HCT116 (cell line): Measurements from ENCODE around the gene CAPZB. TPM values are rescaled to one million over a fixed set of nuclear protein-coding genes. Genes with fewer than 3 reads are reported as not detected.

Source experiments
- ATAC-seq: fragments of 200-7000 bp; cut with Tn5 transposase; 2 replicates; pipeline ENCODE4 v1.9.1; 2020; ENCODE audit warnings: mild to moderate bottlenecking, moderate library complexity
- BruUV-seq: library from RNA; stranded (reverse); fragments of 400-500 nt; replicated peaks from 2 replicates; lab custom pipeline; 2021; lab: Mats Ljungman, UMichigan
- CTCF ChIA-PET: fragments of 300-600 bp; sonication (Branson Sonifier 250); formaldehyde crosslinking; loops from one replicate; lab custom pipeline; 2021; ENCODE audit warnings: antibody characterized with exemption; lab: Charles Lee
- POLR2A ChIA-PET: fragments of 300-600, 350-600 bp; sonication (Branson Sonifier 250); formaldehyde crosslinking; loops from one replicate; lab custom pipeline; 2021; ENCODE audit warnings: antibody characterized with exemption; lab: Charles Lee
- RAD21 ChIA-PET, 2 experiments: fragments of 300-600 bp; sonication (Branson Sonifier 250); formaldehyde crosslinking; loops; one replicate each; lab custom pipeline; 2023; ENCODE audit warnings: low total read pairs in 2 of 2; ENCODE audit not compliant: uncharacterized antibody in 2 of 2, unreplicated experiment in 2 of 2, low non-redundant PET in 1 of 2; lab: Charles Lee
- DNase-seq: peaks from one replicate; pipeline ENCODE4 v3.0.0-alpha.2; 2010; ENCODE audit warnings: low read depth, low spot score
- H2AFZ ChIP-seq: fragments of 200-600 bp; shearing (Covaris generic), sonication (generic); 2 replicates; pipeline ENCODE4 v1.6.1; 2017; ENCODE audit warnings: low read depth, mixed run types, mixed read lengths, antibody characterized with exemption, low read length; ENCODE audit not compliant: poor library complexity, severe bottlenecking
- H3K27ac ChIP-seq: 2 replicates; pipeline ENCODE4 v1.5.1; 2012; ENCODE audit warnings: low read depth, low read length
- H3K27me3 ChIP-seq: fragments of 200-600 bp; sonication (generic); 2 replicates; pipeline ENCODE4 v1.6.1; 2016; ENCODE audit warnings: mixed run types, low read length, mixed read lengths; ENCODE audit not compliant: insufficient read depth
- H3K36me3 ChIP-seq, 2 experiments: fragments of 200-500 bp in 1 of 2; fragments of 200-600 bp in 1 of 2; sonication (Bioruptor generic) in 1 of 2; sonication (generic) in 1 of 2; 2 replicates each; pipeline versions ENCODE4 v1.5.1 to v1.6.1; 2014 to 2016; ENCODE audit warnings: low read length in 2 of 2, inconsistent platforms in 1 of 2, mixed read lengths in 1 of 2, mixed run types in 1 of 2; ENCODE audit not compliant: insufficient read depth in 2 of 2, control insufficient read depth in 1 of 2
- H3K4me1 ChIP-seq, 2 experiments: fragments of 200-600 bp in 1 of 2; sonication (generic) in 1 of 2; 2 replicates each; pipeline versions ENCODE4 v1.5.1 to v1.6.1; 2012 to 2017; ENCODE audit warnings: low read length in 2 of 2, inconsistent platforms in 1 of 2, mild to moderate bottlenecking in 1 of 2, mixed read lengths in 1 of 2, mixed run types in 1 of 2, moderate library complexity in 1 of 2; ENCODE audit not compliant: insufficient read depth in 2 of 2, control insufficient read depth in 1 of 2
- H3K4me2 ChIP-seq: fragments of 200-600 bp; sonication (generic); 2 replicates; pipeline ENCODE4 v1.6.1; 2017; ENCODE audit warnings: mixed run types, low read length, mixed read lengths
- H3K4me3 ChIP-seq, 2 experiments: fragments of 200-600 bp in 1 of 2; sonication (generic) in 1 of 2; replicated peaks in 1 of 2; 2 replicates each; pipeline ENCODE4 v1.5.1; 2011 to 2016; ENCODE audit warnings: low read length in 2 of 2, control low read depth in 1 of 2, low read depth in 1 of 2, mild to moderate bottlenecking in 1 of 2, mixed read lengths in 1 of 2, mixed run types in 1 of 2
- H3K79me2 ChIP-seq: fragments of 200-600 bp; sonication (generic); 2 replicates; pipeline ENCODE4 v1.6.1; 2017; ENCODE audit warnings: mild to moderate bottlenecking, mixed run types, low read length, moderate library complexity, mixed read lengths; ENCODE audit not compliant: insufficient read depth
- H3K9ac ChIP-seq: fragments of 200-600 bp; sonication (generic); 2 replicates; pipeline ENCODE4 v1.6.1; 2016; ENCODE audit warnings: low read length, mixed read lengths
- H3K9me2 ChIP-seq: fragments of 200-600 bp; sonication (generic), shearing (Covaris generic); 2 replicates; pipeline ENCODE4 v1.6.1; 2017; ENCODE audit warnings: mixed run types, mild to moderate bottlenecking, moderate library complexity; ENCODE audit not compliant: insufficient read depth
- H3K9me3 ChIP-seq, 2 experiments: fragments of 200-500 bp in 1 of 2; fragments of 200-600 bp in 1 of 2; sonication (Bioruptor generic) in 1 of 2; sonication (generic) in 1 of 2; 2 replicates each; pipeline ENCODE4 v1.6.1; 2014 to 2017; ENCODE audit warnings: low read length in 2 of 2, mixed read lengths in 2 of 2, inconsistent platforms in 1 of 2, low read depth in 1 of 2, mild to moderate bottlenecking in 1 of 2, mixed run types in 1 of 2, moderate library complexity in 1 of 2; ENCODE audit not compliant: control insufficient read depth in 1 of 2, insufficient read depth in 1 of 2
- H4K20me1 ChIP-seq: fragments of 200-600 bp; sonication (generic), shearing (Covaris generic); 2 replicates; pipeline ENCODE4 v1.6.1; 2017; ENCODE audit warnings: mixed run types, mild to moderate bottlenecking, moderate library complexity; ENCODE audit not compliant: insufficient read depth
- CEBPB ChIP-seq: IDR thresholded peaks from 2 replicates; pipeline ENCODE4 v1.6.1; 2012; ENCODE audit warnings: low read depth
- EGR1 ChIP-seq: IDR thresholded peaks from 2 replicates; pipeline ENCODE4 v1.6.1; 2012; ENCODE audit warnings: low read depth
- ELF1 ChIP-seq: IDR thresholded peaks from 2 replicates; pipeline ENCODE4 v1.6.1; 2012; ENCODE audit warnings: low read depth, borderline replicate concordance
- EZH2 ChIP-seq: fragments of 200-600 bp; sonication (generic); IDR thresholded peaks from 2 replicates; pipeline ENCODE4 v1.6.1; 2017; ENCODE audit warnings: antibody characterized with exemption, mixed run types
- FOSL1 ChIP-seq: IDR thresholded peaks from 2 replicates; pipeline ENCODE4 v1.6.1; 2012; ENCODE audit warnings: low read depth
- POLR2A ChIP-seq: IDR thresholded peaks from 2 replicates; pipeline ENCODE4 v1.7.0; 2011; ENCODE audit warnings: borderline replicate concordance; ENCODE audit not compliant: insufficient read depth, insufficient read length; ENCODE audit errors: extremely low read depth
- POLR2AphosphoS5 ChIP-seq: IDR thresholded peaks from 2 replicates; pipeline ENCODE4 v1.6.1; 2011; ENCODE audit warnings: mild to moderate bottlenecking, low read depth, low read length, moderate library complexity
- REST ChIP-seq: IDR thresholded peaks from 2 replicates; pipeline ENCODE4 v1.6.1; 2012; ENCODE audit warnings: low read depth
- SIN3A ChIP-seq: IDR thresholded peaks from 2 replicates; pipeline ENCODE4 v1.6.1; 2012; ENCODE audit warnings: low read depth
- SP1 ChIP-seq: IDR thresholded peaks from 2 replicates; pipeline ENCODE4 v1.6.1; 2012; ENCODE audit warnings: low read depth
- SRF ChIP-seq: IDR thresholded peaks from 2 replicates; pipeline ENCODE4 v1.6.1; 2012; ENCODE audit warnings: low read depth
- TCF7L2 ChIP-seq: IDR thresholded peaks from 2 replicates; pipeline ENCODE4 v1.7.0; 2011; ENCODE audit warnings: borderline replicate concordance, inconsistent platforms; ENCODE audit not compliant: insufficient read depth, insufficient read length; ENCODE audit errors: extremely low read depth
- YY1 ChIP-seq: IDR thresholded peaks from 2 replicates; pipeline ENCODE4 v1.6.1; 2011; ENCODE audit warnings: low read length, low read depth, moderate library complexity, mild to moderate bottlenecking; ENCODE audit not compliant: insufficient replicate concordance; ENCODE audit errors: extremely low read depth
- ZFX ChIP-seq: fragments of 450-650 bp; IDR thresholded peaks from 2 replicates; pipeline ENCODE4 v1.6.1; 2017
- intact Hi-C: fragments of 100-400 bp; cut with micrococcal nuclease; formaldehyde crosslinking; loops from 2 replicates; pipeline ENCODE4 v1.10.0; 2022
- total RNA-seq: library from RNA; stranded (reverse); gene quantifications from one replicate; pipeline ENCODE4 v1.2.1, GENCODE V29; 2021; ENCODE audit not compliant: unreplicated experiment
- TF ChIP-seq, protein P1 (sequence below): IDR thresholded peaks from 2 replicates; pipeline ENCODE4 v1.6.1; 2012

The CAPZB gene
- total RNA-seq, 1 experiment from 2014 or later: 203 TPM

GRCh38 chr1:19414515-19415121, 70.7 kb downstream of the CAPZB start:
- peaks cover 4 to 16% of the 10 kb centered on the region in 2 experiments; a peak in 2 of 4 replicates for H3K36me3 ChIP-seq
- no peak overlapping the region for H3K27ac ChIP-seq
- H2AFZ ChIP-seq: no peak overlapping the region
- no peaks in the 10 kb centered on the region for H3K9me2 ChIP-seq
- POLR2A ChIA-PET: no interaction called here
- TF ChIP-seq EGR1 (no peak), CEBPB (no peak), FOSL1 (no peak), SIN3A (no peak), TCF7L2 (no peak), REST (no peak), EZH2 (no peak), POLR2A (no peak), YY1 (no peak), ELF1 (no peak), SRF (no peak), SP1 (no peak), POLR2AphosphoS5 (no peak), ZFX (no peak)
- TF ChIP-seq, protein P1, sequence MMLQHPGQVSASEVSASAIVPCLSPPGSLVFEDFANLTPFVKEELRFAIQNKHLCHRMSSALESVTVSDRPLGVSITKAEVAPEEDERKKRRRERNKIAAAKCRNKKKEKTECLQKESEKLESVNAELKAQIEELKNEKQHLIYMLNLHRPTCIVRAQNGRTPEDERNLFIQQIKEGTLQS: no peak
- no peak overlapping the region for H3K9ac ChIP-seq
- H3K27me3 ChIP-seq: no peaks in the 10 kb centered on the region
- no peak overlapping the region for H3K4me3 ChIP-seq
- no peaks in the 10 kb centered on the region for H3K9me3 ChIP-seq
- H4K20me1 ChIP-seq: no peaks in the 10 kb centered on the region; the same call in 1 of the 2 replicates
- no peak for DNase-seq
- H3K4me2 ChIP-seq: no peak overlapping the region
- no TSS peak for BruUV-seq
- peaks cover 48% of the 10 kb centered on the region for H3K79me2 ChIP-seq
- RAD21 ChIA-PET: no interaction called here
- no peaks in the 10 kb centered on the region for H3K4me1 ChIP-seq
- CTCF ChIA-PET: no interaction called here
- intact Hi-C loops: no loop called here
- ATAC-seq: no peak
